Ishikawa (cell line): ENCODE measurements around the gene DOCK6.

Experiments used
- EGR1 ChIP-seq: IDR thresholded peaks from 2 replicates; pipeline ENCODE4 v1.6.1; 2012
- ZBTB7A ChIP-seq: IDR thresholded peaks from 2 replicates; pipeline ENCODE4 v1.6.1; 2012; ENCODE audit warnings: low read depth

GRCh38 chr19:11159598-11160439 lies 102.5 kb downstream of the DOCK6 start:
- TF ChIP-seq ZBTB7A (no peak), EGR1 (no peak)
